ENCODE data around the gene KCNN3. TPM values are rescaled to one million over a fixed set of nuclear protein-coding genes. Genes with fewer than 3 reads are reported as not detected.

KCNN3 gene
- total RNA-seq, 1 donor from 2014 or later, result 0.92 TPM

DNA sequence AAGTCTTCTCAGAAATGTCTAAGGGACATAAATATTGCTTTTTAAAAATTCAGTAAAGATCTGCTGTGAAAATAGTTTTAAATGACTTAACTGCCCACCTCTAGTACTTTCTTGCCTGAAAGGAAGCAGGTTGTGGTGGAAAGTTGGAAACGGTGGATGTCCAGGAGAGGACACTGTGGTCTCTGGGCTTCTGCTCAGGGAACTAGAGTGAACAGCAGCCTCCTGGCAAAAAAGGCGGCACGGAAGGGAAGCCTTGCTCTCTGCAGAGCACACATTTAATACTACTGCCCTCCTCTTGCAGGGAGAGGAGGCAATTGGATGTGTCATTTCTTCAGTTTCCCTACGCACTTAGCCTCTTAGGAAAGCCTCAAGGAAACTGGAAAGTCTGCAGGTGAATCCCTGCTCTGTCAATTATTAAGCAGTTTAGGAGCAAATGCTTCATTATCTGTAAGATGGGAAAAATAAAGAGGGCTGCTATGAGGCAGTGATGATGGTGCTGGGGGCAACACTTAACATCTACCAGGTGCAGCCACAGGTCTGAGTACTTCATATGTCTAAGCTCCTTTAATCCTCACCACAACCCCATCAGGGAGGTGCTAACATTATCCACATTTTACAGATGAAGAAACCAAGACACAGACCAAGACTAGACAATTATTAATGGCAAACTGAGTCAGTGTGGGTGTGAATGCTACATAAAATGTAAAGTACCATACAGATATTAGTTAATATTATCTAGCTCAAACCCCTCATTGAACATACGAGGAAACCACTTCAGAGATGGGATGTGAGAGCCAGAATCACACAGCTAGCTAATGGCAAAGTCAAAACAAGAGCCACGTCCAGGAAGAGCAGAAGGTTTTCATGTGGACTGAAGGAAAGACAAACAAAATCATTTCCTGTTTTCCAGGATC is 153.2 kb downstream of the KCNN3 start:
- H3K27ac Mint-ChIP-seq (ENCODE audit: unreplicated experiment), result no peak overlapping the region
- no peak overlapping the region for H3K4me3 Mint-ChIP-seq (ENCODE audit: unreplicated experiment)
- peak; percentile 18 for TF ChIP-seq CTCF (IDR thresholded peaks at IDR 0.05)
- peaks cover 8% of the 10 kb centered on the region for H3K27me3 Mint-ChIP-seq (ENCODE audit: low read depth)
- H3K4me1 Mint-ChIP-seq (ENCODE audit: low read depth), result peaks cover 2% of the 10 kb centered on the region
- no peak for DNase-seq (ENCODE audit: low spot score)
- no peaks in the 10 kb centered on the region for H3K9me3 Mint-ChIP-seq (ENCODE audit: low read depth)
- H3K36me3 Mint-ChIP-seq (ENCODE audit: low read depth), result peaks cover under 1% of the 10 kb centered on the region

- peaks cover 2% of the 10 kb centered on the region for H3K4me1 Mint-ChIP-seq (ENCODE audit: low read depth)
- peaks cover 12% of the 10 kb centered on the region for H3K27me3 Mint-ChIP-seq (ENCODE audit: low read depth)
- no peaks in the 10 kb centered on the region for H3K9me3 Mint-ChIP-seq (ENCODE audit: low read depth)
- no peak overlapping the region for H3K4me3 Mint-ChIP-seq (ENCODE audit: unreplicated experiment)
- no peak for TF ChIP-seq CTCF (IDR thresholded peaks at IDR 0.05)
- peaks cover 1% of the 10 kb centered on the region for H3K36me3 Mint-ChIP-seq (ENCODE audit: low read depth)
- no peak overlapping the region for H3K27ac Mint-ChIP-seq (ENCODE audit: unreplicated experiment)
- DNase-seq (ENCODE audit: low spot score), result no peak
These were observed 154.1 kb downstream of the KCNN3 start for GRCh38 chr1:154716011-154716410.

- H3K36me3 Mint-ChIP-seq (ENCODE audit: low read depth), result peaks cover 1% of the 10 kb centered on the region
- H3K27ac Mint-ChIP-seq (ENCODE audit: unreplicated experiment), result no peak overlapping the region
- peaks cover 2% of the 10 kb centered on the region for H3K4me1 Mint-ChIP-seq (ENCODE audit: low read depth)
These were observed 154.7 kb downstream of the KCNN3 start for GRCh38 chr1:154715385-154715784.

DNA sequence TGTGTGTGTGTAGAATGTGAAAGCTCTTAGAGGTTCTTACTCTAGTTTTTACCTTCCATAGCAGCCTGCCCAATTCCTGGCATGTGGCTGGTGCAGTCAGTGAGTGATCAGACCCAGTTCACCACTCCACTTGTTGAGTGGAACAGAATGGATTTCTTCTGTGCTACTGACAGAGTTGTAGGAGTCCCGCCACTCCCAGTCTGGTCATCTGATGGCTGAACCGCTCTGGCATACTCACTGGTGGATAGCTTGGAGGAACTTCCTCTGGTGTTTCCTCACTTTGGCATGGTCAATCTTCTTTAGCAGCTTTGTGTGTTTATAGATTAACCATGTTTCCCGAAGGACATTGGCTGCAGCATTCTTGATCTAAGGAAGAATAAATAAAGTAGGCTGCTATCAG is 155.4 kb downstream of the KCNN3 start:
- no peak overlapping the region for H3K27ac Mint-ChIP-seq (ENCODE audit: unreplicated experiment)
- H3K4me1 Mint-ChIP-seq (ENCODE audit: low read depth), result peaks cover 2% of the 10 kb centered on the region
- peaks cover 15% of the 10 kb centered on the region for H3K27me3 Mint-ChIP-seq (ENCODE audit: low read depth)
- H3K4me3 Mint-ChIP-seq (ENCODE audit: unreplicated experiment), result no peak overlapping the region
- peaks cover 1% of the 10 kb centered on the region for H3K36me3 Mint-ChIP-seq (ENCODE audit: low read depth)
- TF ChIP-seq CTCF (IDR thresholded peaks at IDR 0.05), result no peak
- DNase-seq (ENCODE audit: low spot score), result no peak
- H3K9me3 Mint-ChIP-seq (ENCODE audit: low read depth), result no peaks in the 10 kb centered on the region

More at GRCh38 chr1:154715385-154715784, 154.7 kb downstream of the KCNN3 start:
- no peak for TF ChIP-seq CTCF (IDR thresholded peaks at IDR 0.05)
- H3K4me3 Mint-ChIP-seq (ENCODE audit: unreplicated experiment), result no peak overlapping the region
- no peak for DNase-seq (ENCODE audit: low spot score)
- H3K27me3 Mint-ChIP-seq (ENCODE audit: low read depth), result peaks cover 14% of the 10 kb centered on the region
- H3K9me3 Mint-ChIP-seq (ENCODE audit: low read depth), result no peaks in the 10 kb centered on the region

- H3K4me1 Mint-ChIP-seq (ENCODE audit: low read depth), result peaks cover 2% of the 10 kb centered on the region
- H3K27ac Mint-ChIP-seq (ENCODE audit: unreplicated experiment), result no peak overlapping the region
- TF ChIP-seq CTCF (IDR thresholded peaks at IDR 0.05), result no peak
- H3K36me3 Mint-ChIP-seq (ENCODE audit: low read depth), result peaks cover 1% of the 10 kb centered on the region
- DNase-seq (ENCODE audit: low spot score), result no peak
- no peak overlapping the region for H3K4me3 Mint-ChIP-seq (ENCODE audit: unreplicated experiment)
- H3K9me3 Mint-ChIP-seq (ENCODE audit: low read depth), result no peaks in the 10 kb centered on the region
- H3K27me3 Mint-ChIP-seq (ENCODE audit: low read depth), result peaks cover 15% of the 10 kb centered on the region
These were observed 155.9 kb downstream of the KCNN3 start for GRCh38 chr1:154714052-154714623.
